M059J (cell line): Measurements from ENCODE around the gene APOBEC3C. TPM values are rescaled to one million over a fixed set of nuclear protein-coding genes. Genes with fewer than 3 reads are reported as not detected.
"Not testable (repeated sequence)": the region's sequence is repeated elsewhere in the genome, so short reads cannot be mapped to it uniquely, and the experiment has no call there.

Experiments used
- DNase-seq: peaks from one replicate; pipeline ENCODE4 v3.0.0-alpha.2; 2012; ENCODE audit warnings: low read depth
- total RNA-seq: library from RNA; depleted of rRNA; stranded (reverse); fragments of >200 nt; shearing (Covaris generic); gene quantifications from 2 replicates; pipeline ENCODE4 v1.2.3, GENCODE V29; 2014

Gene APOBEC3C
- total RNA-seq, 1 experiment from 2014 or later = 13.8 TPM

GRCh38 chr22:38981992-38982927 lies 31.8 kb upstream of the APOBEC3C start, which contains the start of gene APOBEC3B:
APOBEC3B (plus strand) TSS chr22:38982347; CDS start chr22:38982454, 107 bp downstream.
- peak; percentile 95 for DNase-seq

- DNase-seq = no peak
These were observed 29.8 kb upstream of the APOBEC3C start for GRCh38 chr22:38984224-38984623.

- DNase-seq = peak; percentile 91
These were observed 29.0 kb upstream of the APOBEC3C start for GRCh38 chr22:38984784-38985757.

GRCh38 chr22:38986629-38987028 lies 27.4 kb upstream of the APOBEC3C start:
- DNase-seq = no peak

- DNase-seq = no peak
These were observed 26.7 kb upstream of the APOBEC3C start for GRCh38 chr22:38987171-38987895.

- no peak for DNase-seq
These were observed 24.6 kb upstream of the APOBEC3C start for GRCh38 chr22:38989466-38989865.

- DNase-seq = not testable (repeated sequence)
These were observed 21.1 kb upstream of the APOBEC3C start for GRCh38 chr22:38992871-38993371.

- DNase-seq = no peak
These were observed 18.0 kb upstream of the APOBEC3C start for GRCh38 chr22:38996105-38996504.

- no peak for DNase-seq
These were observed 16.5 kb upstream of the APOBEC3C start for GRCh38 chr22:38997518-38997917.

GRCh38 chr22:39003165-39003638 lies 10.9 kb upstream of the APOBEC3C start:
- peak; percentile 81 for DNase-seq

- no peak for DNase-seq
These were observed 6.9 kb upstream of the APOBEC3C start for GRCh38 chr22:39007177-39007576.

- DNase-seq = not testable (repeated sequence)
These were observed 5.7 kb upstream of the APOBEC3C start for GRCh38 chr22:39008271-39008850.

GRCh38 chr22:39010946-39011345 lies 3.1 kb upstream of the APOBEC3C start:
- no peak for DNase-seq

GRCh38 chr22:39012533-39013511 lies 1.2 kb upstream of the APOBEC3C start:
- no peak for DNase-seq

GRCh38 chr22:39013561-39013941 lies 506 bp upstream of the APOBEC3C start:
- not testable (repeated sequence) for DNase-seq

GRCh38 chr22:39014723-39015121 lies 665 bp downstream of the APOBEC3C start:
- peak; percentile 18 for DNase-seq

- no peak for DNase-seq
These were observed 2.5 kb downstream of the APOBEC3C start for GRCh38 chr22:39016592-39016991.

- DNase-seq = no peak
These were observed 3.7 kb downstream of the APOBEC3C start for GRCh38 chr22:39017596-39018365.
